ENCODE data around the gene GTF2B.

DNA sequence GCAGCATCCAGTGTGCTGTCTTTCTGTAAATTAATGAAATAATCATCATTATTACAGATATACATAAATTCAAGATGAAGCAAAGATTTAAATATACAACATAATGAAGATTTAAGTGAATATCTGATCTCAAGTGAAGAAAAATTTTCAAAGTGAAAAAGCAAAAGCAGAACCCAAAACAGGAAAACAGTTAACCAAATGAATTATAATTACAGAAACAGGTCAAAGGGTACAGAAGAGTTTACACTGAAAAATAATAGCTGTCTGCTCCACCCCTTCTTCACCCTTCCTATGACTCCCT is 44.8 kb upstream of the GTF2B start:
- no peak for TF ChIP-seq CTCF (conservative IDR thresholded peaks at IDR 0.05; ENCODE audit: low read depth, low read length)
- no peak for TF ChIP-seq RFX5 (IDR thresholded peaks at IDR 0.05; ENCODE audit: low read depth, low read length)
- no peak for TF ChIP-seq POLR2A (IDR thresholded peaks at IDR 0.05; ENCODE audit: low read depth, low read length)
- TF ChIP-seq CEBPB (IDR thresholded peaks at IDR 0.05; ENCODE audit: low read depth, low read length): no peak
- no peak for TF ChIP-seq MAZ (IDR thresholded peaks at IDR 0.05; ENCODE audit: borderline replicate concordance, low read depth, low read length)

Measured in IMR-90 (cell line).